Prostate gland (tissue), 2 donors: Measurements from ENCODE around the gene GIMAP4.
"Not testable (repeated sequence)": the region's sequence is repeated elsewhere in the genome, so short reads cannot be mapped to it uniquely, and the experiment has no call there.

Experiments used
- CTCF ChIP-seq, 4 experiments: fragments of 200-600 bp in 2 of 4; fragments of 450-650 bp in 2 of 4; sonication (generic) in 2 of 4; IDR thresholded peaks; 1 replicate in 3 of 4; 2 replicates in 1 of 4; pipeline ENCODE4 v1.5.1; 2016 to 2019; ENCODE audit warnings: antibody characterized with exemption in 4 of 4, mild to moderate bottlenecking in 2 of 4, moderate library complexity in 2 of 4
- POLR2A ChIP-seq: fragments of 450-650 bp; IDR thresholded peaks from one replicate; pipeline ENCODE4 v1.6.1; 2016; ENCODE audit warnings: antibody characterized with exemption, mild to moderate bottlenecking

GRCh38 chr7:150614426-150614825, 47.2 kb downstream of the GIMAP4 start:
- not testable (repeated sequence) for TF ChIP-seq CTCF (IDR thresholded peaks at IDR 0.05); POLR2A
